ENCODE measurements around the gene RRAGB. TPM values are rescaled to one million over a fixed set of nuclear protein-coding genes. Genes with fewer than 3 reads are reported as not detected.
"Not testable (repeated sequence)": the region's sequence is repeated elsewhere in the genome, so short reads cannot be mapped to it uniquely, and the experiment has no call there.

Gene RRAGB
- total RNA-seq, 3 donors from 2014 or later: 8.9 to 17.4 (median 11.3) TPM

DNA sequence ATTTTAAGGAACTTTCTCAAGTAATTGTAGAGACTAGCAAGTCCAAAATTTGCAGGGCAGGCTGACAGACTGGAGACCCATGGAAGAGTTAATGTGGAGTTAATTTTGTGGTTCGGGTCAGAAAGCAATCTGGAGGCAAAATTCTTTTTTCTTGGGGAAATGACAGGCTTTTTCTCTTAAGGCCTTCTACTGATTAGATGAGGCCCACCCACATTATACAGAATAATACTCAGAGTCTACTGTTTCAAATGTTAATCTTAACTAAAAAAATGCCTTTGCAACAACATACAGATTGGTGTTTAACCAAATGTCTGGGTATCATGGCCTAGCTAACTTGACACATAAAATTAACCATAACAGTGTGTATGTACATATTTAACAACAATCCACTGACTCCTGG lies 32.7 kb downstream of the RRAGB start:
- Histone ChIP-seq H3K4me1 (ENCODE audit: low read depth) (no peaks in the 10 kb centered on the region), H3K9me3 (no peaks in the 10 kb centered on the region), H3K4me3 (no peak overlapping the region), H3K36me3 (ENCODE audit: low read depth) (peaks cover 3% of the 10 kb centered on the region)
- TF ChIP-seq, protein P1, sequence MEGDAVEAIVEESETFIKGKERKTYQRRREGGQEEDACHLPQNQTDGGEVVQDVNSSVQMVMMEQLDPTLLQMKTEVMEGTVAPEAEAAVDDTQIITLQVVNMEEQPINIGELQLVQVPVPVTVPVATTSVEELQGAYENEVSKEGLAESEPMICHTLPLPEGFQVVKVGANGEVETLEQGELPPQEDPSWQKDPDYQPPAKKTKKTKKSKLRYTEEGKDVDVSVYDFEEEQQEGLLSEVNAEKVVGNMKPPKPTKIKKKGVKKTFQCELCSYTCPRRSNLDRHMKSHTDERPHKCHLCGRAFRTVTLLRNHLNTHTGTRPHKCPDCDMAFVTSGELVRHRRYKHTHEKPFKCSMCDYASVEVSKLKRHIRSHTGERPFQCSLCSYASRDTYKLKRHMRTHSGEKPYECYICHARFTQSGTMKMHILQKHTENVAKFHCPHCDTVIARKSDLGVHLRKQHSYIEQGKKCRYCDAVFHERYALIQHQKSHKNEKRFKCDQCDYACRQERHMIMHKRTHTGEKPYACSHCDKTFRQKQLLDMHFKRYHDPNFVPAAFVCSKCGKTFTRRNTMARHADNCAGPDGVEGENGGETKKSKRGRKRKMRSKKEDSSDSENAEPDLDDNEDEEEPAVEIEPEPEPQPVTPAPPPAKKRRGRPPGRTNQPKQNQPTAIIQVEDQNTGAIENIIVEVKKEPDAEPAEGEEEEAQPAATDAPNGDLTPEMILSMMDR (IDR thresholded peaks at IDR 0.05): no peak
- ATAC-seq: no peak
- intact Hi-C loops (cut with DNase I, micrococcal nuclease): no loop called here
- DNase-seq: no peak

DNA sequence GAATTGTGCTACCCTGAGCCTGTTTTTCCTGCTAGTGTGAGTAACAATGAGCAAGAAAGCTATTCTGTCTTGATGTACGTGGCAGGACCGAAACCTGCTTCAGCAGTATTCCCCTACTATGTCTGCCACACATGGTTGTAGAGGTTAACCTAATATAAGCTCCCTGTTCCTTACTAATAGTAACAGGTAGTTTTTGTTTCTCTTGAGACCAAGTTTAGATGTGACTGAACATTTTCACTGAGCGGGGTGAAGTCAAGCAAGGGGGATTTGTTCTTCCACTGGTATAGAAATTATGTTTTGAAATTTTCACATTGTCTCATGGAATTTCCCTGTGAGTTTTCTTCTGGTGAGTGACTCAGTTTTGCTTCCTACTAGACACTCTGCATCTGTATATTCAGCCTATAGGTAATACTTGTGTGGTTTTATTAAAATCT lies 37.3 kb downstream of the RRAGB start:
- no peaks in the 10 kb centered on the region for H3K9me3 ChIP-seq
- ATAC-seq: no peak
- peaks cover 3% of the 10 kb centered on the region for H3K36me3 ChIP-seq (ENCODE audit: low read depth)
- TF ChIP-seq, protein P1 (IDR thresholded peaks at IDR 0.05): no peak
- intact Hi-C loops (cut with DNase I, micrococcal nuclease): no loop called here
- H3K4me1 ChIP-seq (ENCODE audit: low read depth): no peaks in the 10 kb centered on the region
- no peak for DNase-seq
- H3K4me3 ChIP-seq: no peak overlapping the region

DNA sequence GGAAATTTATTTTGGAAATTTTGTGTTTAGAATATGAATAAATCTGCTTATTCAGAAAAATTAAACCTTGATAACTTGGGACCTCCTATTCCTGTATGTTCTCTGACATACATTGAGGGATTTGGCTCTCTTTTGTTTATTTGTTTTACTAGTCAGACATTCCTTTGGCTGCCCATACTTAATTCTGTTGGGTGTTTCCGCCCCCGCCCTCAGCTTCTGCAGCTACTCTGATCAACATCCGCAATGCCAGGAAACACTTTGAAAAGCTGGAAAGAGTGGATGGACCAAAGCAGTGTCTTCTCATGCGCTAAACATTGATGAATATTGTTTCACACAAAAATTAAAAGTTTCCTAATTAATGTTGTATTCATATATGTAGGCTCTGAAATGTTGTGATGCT lies 40.5 kb downstream of the RRAGB start:
- Histone ChIP-seq H3K4me1 (ENCODE audit: low read depth) (no peaks in the 10 kb centered on the region), H3K4me3 (no peak overlapping the region), H3K9me3 (no peaks in the 10 kb centered on the region), H3K36me3 (ENCODE audit: low read depth) (peaks cover 3% of the 10 kb centered on the region)
- ATAC-seq (no peak), DNase-seq (no peak)
- intact Hi-C loops (cut with DNase I, micrococcal nuclease): no loop called here
- TF ChIP-seq, protein P1 (IDR thresholded peaks at IDR 0.05): no peak

DNA sequence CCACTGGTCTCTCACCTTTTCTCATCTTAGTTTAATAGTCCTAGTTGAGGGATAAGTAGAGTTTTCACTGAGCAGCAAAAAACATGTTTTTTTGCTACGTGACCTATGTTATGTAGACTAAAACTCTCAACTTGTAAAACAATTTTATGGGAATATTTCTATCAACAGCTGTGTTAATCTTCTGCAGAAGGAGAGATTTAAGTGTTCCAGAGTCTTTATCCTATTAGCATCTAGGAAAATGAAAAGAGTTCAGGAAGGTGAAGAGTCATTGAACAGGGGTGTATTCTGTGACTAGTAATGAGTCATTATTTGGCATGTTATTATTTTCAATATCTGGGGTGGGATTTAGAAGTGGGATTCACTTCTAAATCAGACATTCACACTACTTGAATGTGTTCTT lies 41.9 kb downstream of the RRAGB start:
- no peak for ATAC-seq
- intact Hi-C loops (cut with DNase I, micrococcal nuclease): no loop called here
- Histone ChIP-seq H3K4me3 (no peak overlapping the region), H3K36me3 (ENCODE audit: low read depth) (peaks cover 1% of the 10 kb centered on the region), H3K9me3 (no peaks in the 10 kb centered on the region), H3K4me1 (ENCODE audit: low read depth) (no peaks in the 10 kb centered on the region)
- TF ChIP-seq, protein P1 (IDR thresholded peaks at IDR 0.05): no peak
- DNase-seq: no peak

DNA sequence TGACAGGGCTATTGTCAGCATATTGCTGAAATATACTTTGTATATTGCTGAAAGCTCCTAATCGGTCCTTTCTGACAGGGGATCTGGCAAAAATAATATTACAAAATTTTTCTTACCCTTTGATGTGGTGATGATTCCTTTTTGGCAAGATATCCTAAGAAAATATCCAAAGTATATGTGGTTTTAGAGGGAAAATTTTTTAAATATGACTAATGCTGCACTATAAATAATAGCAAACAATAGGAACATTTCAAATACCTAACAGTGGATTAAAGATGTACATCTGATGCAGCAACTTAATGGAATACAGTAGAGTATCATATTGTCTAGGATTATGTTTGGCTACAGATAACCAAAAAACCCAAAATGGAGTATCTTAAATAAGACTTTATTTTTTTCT lies 49.6 kb downstream of the RRAGB start:
- Histone ChIP-seq H3K9me3 (no peaks in the 10 kb centered on the region), H3K36me3 (ENCODE audit: low read depth) (no peaks in the 10 kb centered on the region), H3K4me1 (ENCODE audit: low read depth) (no peaks in the 10 kb centered on the region), H3K4me3 (no peak overlapping the region)
- ATAC-seq (no peak), DNase-seq (no peak)
- intact Hi-C loops (cut with DNase I, micrococcal nuclease): no loop called here
- TF ChIP-seq, protein P1 (IDR thresholded peaks at IDR 0.05): no peak

DNA sequence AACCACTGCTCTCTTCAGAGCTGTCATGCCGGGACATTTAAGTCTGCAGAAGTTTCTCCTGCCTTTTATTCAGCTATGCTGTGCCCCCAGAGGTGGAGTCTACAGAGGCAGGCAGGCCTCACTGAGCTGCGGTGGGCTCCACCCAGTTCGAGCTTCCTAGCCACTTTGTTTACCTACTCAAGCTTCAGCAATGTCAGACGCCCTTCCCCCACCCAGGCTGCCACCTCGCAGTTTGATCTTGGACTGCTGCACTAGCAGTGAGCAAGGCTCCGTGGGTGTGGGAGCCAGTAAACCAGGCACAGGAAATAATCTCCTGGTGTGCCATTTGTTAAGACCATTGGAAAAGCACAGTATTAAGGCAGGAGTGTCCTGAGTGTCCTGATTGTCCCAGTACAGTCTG lies 56.9 kb downstream of the RRAGB start:
- intact Hi-C loops (cut with DNase I, micrococcal nuclease): not testable (repeated sequence)

More for the DNA sequence above, 56.9 kb downstream of the RRAGB start:
- DNase-seq; ATAC-seq; H3K36me3 ChIP-seq (ENCODE audit: low read depth); H3K4me1 ChIP-seq (ENCODE audit: low read depth); H3K9me3 ChIP-seq; H3K4me3 ChIP-seq: not testable (repeated sequence)
